HG03039 (cell line): ENCODE data around the gene GPC6.

ENCODE experiments used
- ATAC-seq: cut with Tn5 transposase; IDR thresholded peaks from one replicate; pipeline ENCODE4 v1.9.1; 2021; ENCODE audit warnings: mild to moderate bottlenecking, moderate library complexity; ENCODE audit not compliant: unreplicated experiment

Gene GPC6

DNA sequence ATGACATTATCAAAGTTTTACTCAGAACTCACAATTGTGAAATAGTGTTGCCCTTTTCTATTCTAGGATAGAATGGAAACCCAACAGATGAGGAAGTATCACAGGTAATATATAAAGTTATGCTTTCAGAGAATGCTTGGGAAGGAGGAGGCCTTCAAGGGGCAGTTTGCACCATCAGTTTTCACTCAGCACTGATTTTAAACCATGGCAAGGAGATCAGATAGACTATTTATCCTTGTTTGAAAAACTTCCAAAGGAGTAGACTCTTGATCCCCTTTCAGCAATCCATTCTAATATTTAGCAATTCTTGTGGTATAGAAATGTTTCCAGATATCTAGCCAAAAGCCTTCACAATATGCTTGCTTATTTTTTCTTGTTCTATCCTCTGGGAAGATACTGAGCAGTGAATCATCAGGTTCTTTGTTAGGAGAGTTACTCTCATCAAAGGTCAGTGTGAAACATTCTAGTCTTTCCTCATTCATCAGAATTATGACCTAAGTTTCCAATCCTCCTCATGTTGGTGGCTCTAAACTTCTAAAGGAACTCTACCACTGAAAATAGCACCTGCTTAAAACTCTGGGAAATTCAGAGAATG, 3.8 kb downstream of the GPC6 start:
- ATAC-seq = no peak

DNA sequence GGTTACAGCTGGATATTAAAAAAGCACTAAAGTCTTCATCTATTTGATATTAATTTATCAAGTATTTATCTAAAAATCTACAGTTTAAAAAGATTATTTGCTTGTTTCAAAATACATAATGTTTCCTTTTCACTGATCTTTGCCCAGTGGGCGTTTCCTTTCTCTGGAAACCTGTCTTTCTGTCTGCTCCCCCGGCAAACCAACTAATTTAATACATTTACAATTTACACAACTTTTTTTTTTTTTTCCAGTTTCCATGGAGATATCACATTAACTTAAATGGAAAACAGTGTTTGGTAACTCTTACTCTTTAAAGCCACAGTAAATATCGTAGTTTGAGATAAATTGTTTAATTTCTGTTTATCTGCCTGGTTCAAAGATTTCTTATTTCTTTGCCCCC, 5.3 kb downstream of the GPC6 start:
- no peak for ATAC-seq

GRCh38 chr13:93233997-93234416, 7.4 kb downstream of the GPC6 start:
- ATAC-seq = no peak

DNA sequence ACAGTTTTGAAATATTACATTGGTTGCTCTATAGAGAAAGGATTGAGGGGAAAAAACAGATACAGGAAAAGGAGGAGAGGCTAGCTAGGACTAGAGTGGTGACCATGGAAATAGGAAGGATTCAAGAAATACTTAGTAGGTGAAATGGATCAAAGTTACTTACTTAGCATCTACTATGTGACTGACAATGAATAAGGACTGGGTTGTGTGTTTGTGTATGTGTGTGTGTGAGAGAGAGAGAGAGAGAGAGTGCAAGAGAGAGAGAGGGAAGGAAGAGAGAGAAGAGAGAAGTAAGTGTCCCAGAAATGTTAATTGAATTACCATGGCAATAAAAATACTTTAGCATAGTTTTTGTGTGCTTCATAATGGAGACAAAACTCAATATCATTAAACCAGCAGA, 7.9 kb downstream of the GPC6 start:
- ATAC-seq = no peak

DNA sequence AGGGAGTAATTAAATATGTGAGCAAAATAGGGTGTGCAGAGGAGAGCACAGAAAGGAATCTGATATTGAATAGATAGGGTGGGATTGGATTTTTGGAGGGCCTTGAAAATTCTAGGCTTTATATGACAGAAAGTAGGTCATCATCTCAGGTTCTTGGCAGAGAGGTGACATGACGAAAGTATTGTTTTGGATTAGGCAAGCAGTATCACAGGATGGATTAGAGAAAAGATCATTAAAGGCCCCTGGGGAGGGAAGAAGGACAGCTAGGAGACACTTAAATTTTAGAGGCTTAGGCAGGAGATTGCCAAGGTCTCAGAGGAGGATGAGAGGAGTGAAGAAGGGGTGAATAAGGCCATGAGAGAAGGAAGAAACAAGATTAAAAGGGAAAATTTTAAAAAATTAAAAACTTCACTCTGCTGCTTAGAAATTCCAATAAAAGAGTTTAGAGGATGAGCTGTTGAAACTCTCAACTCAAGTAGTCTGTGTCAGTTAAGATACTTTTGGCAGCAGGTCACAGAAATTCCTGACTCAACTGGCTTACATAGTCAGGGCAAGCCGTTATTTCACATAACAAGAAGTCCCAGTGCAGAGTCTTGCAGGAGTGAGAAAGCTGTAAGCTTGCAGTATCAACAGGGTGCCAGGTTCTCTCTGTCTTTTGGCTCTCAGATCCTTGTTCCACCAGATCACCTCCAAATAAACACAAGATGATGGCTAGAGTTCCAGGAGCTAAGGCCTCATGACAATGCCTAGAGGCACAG, 8.8 kb downstream of the GPC6 start:
- no peak for ATAC-seq

DNA sequence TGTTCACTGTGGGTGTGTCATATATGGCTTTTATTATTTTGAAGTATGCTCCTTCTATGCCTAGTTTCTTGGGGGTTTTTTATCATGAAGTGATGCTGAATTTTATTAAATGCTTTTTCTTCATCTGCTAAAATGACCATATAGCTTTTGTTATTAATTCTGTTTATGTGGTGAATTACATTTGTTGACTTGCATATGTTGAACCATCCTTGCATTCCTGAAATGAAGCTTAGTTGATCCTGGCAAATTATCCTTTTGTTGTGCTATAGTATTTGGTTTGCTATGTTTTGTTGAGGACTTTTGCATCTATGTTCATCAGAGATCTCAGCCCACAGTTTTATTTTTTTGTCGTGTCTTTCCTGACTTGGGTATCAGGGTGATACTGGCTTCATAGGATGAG, 12.1 kb downstream of the GPC6 start:
- ATAC-seq = no peak

GRCh38 chr13:93243375-93244063, 16.9 kb downstream of the GPC6 start:
- ATAC-seq = no peak

GRCh38 chr13:93244141-93244917, 17.7 kb downstream of the GPC6 start:
- ATAC-seq = no peak

- no peak for ATAC-seq
These were observed 18.3 kb downstream of the GPC6 start for GRCh38 chr13:93244918-93245280.

GRCh38 chr13:93246069-93246468, 19.5 kb downstream of the GPC6 start:
- no peak for ATAC-seq

GRCh38 chr13:93248627-93249047, 22.0 kb downstream of the GPC6 start:
- ATAC-seq = no peak

GRCh38 chr13:93249364-93250306, 23.0 kb downstream of the GPC6 start:
- no peak for ATAC-seq

GRCh38 chr13:93254775-93255174, 28.2 kb downstream of the GPC6 start:
- ATAC-seq = no peak

GRCh38 chr13:93256998-93257397, 30.4 kb downstream of the GPC6 start:
- ATAC-seq = no peak

DNA sequence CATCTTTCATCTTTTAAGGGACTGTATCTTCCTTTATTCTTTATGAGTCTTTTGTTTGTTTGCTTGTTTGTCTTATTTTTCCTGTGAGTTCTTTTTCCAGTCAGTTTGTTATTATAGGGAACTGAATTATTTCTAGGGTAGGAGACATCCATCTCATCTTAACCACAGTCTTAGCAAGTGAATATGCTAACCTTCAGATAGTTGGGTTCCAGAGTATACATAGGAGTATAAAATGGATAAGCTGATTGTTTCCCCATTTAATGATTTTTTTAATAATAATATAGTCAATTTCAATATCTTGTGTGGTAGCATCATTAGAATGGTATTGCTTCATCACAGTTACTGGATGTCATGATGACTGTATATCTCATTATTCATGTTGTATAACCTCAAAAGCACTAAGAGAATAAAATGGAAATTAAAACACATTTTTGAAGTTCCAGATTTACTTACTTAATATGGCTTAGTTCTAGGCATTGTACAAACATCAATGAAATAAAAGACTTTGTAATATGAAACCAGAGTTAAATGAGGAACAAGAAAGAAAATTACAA, 33.0 kb downstream of the GPC6 start:
- ATAC-seq = no peak

GRCh38 chr13:93260591-93260990, 34.0 kb downstream of the GPC6 start:
- no peak for ATAC-seq

DNA sequence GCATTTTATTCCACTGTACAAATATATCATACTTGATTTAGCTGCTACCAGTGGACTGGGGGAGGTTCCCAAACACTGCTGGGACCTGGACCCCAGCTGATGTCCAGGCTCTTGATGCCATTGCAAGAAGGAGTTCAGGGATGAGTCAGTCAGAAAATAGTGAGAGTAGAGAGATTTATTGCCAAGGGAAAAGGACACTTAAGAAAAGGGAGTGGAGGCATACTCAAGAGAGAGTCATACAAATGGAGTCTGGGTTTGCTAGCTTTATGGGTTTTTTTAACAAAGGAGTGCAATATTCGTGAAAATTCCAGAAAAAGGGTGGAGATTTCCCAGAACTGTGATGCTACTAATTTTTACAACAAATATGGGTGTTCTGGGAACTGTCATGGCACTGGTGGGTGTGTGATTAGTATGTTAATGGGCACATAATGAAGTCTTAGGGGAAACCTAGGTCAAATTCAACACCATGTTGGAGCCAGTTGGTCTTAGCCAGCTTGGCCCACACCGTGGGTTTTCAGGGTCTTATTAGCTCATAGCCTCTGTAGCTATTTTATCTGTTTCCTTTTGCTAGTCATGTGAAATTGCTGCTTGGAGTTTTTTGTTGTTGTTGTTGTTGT, 36.2 kb downstream of the GPC6 start:
- no peak for ATAC-seq

DNA sequence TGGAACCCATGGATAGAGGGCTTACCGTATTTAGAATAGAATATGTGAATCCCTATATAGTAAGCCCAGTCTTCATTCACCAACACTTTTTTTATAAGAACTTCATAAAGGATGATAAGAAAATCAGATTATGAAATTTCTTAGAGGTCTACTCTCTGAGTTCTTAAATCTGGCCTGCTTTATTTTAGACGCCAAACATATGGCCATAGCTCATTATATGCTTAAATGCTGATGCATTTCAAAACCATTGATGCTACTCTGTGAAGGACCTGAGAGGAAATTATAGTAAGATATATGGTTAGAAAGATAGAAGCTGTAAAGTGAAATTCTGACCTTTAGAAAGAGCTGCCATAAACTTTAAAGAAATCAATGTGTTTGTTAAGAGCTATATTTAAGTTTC, 38.3 kb downstream of the GPC6 start:
- ATAC-seq = no peak

GRCh38 chr13:93265800-93266199, 39.2 kb downstream of the GPC6 start:
- no peak for ATAC-seq

GRCh38 chr13:93266681-93267080, 40.1 kb downstream of the GPC6 start:
- no peak for ATAC-seq
